C1 segment of cervical spinal cord (tissue), 14 donors: ENCODE measurements around the gene TNS4.
A peak's percentile ranks its signal among the peaks of the same experiment; 100 is the strongest.

Experiments used
- DNase-seq, 14 donors: peaks; one replicate each; lab custom pipeline; 2025; lab: John Stamatoyannopoulos, UW

Gene TNS4

GRCh38 chr17:40437095-40437732 lies 64.2 kb downstream of the TNS4 start:
- DNase-seq, result peak in 1 of 14 donors; percentile 5

- DNase-seq, result no peak
Observed at GRCh38 chr17:40436636-40437035, 64.8 kb downstream of the TNS4 start.

- peak in 1 of 14 donors; percentile 34 for DNase-seq
Observed at GRCh38 chr17:40433551-40434415, 67.6 kb downstream of the TNS4 start.

- DNase-seq, result peak in 1 of 14 donors; percentile 7
Observed at GRCh38 chr17:40432864-40433528, 68.4 kb downstream of the TNS4 start.

GRCh38 chr17:40431231-40431602 lies 70.2 kb downstream of the TNS4 start:
- DNase-seq, result no peak

- DNase-seq, result no peak
Observed at GRCh38 chr17:40430272-40431230, 70.9 kb downstream of the TNS4 start.

- no peak for DNase-seq
Observed at GRCh38 chr17:40427002-40427491, 74.4 kb downstream of the TNS4 start.
